PC-9 (cell line): ENCODE results near the gene SMPD3. TPM values are rescaled to one million over a fixed set of nuclear protein-coding genes. Genes with fewer than 3 reads are reported as not detected.

Experiments
- BruUV-seq: library from RNA; stranded (reverse); fragments of 400-500 nt; replicated peaks from 2 replicates; lab custom pipeline; 2021; lab: Mats Ljungman, UMichigan
- CTCF ChIA-PET: fragments of 300-600 bp; sonication (Branson Sonifier 250); formaldehyde crosslinking; loops from one replicate; lab custom pipeline; 2022; ENCODE audit warnings: antibody characterized with exemption; lab: Charles Lee
- POLR2A ChIA-PET: fragments of 300-600 bp; sonication (Branson Sonifier 250); formaldehyde crosslinking; loops from one replicate; lab custom pipeline; 2022; ENCODE audit warnings: antibody characterized with exemption; ENCODE audit not compliant: unreplicated experiment; lab: Charles Lee
- DNase-seq, 2 experiments: peaks; one replicate each; pipeline versions ENCODE4 v3.0.0 to v3.0.0-alpha.2; 2015 to 2022; ENCODE audit warnings: mixed read lengths in 1 of 2
- H2AFZ ChIP-seq: fragments of 200-600 bp; sonication (generic); 2 replicates; pipeline ENCODE4 v1.8.1; 2017; ENCODE audit warnings: antibody characterized with exemption
- H3F3A ChIP-seq: fragments of 200-600 bp; sonication (generic); 2 replicates; pipeline ENCODE4 v1.8.1; 2017; ENCODE audit warnings: antibody characterized with exemption, mild to moderate bottlenecking, low read depth; ENCODE audit not compliant: insufficient read depth
- H3K27ac ChIP-seq: fragments of 200-600 bp; sonication (generic); 2 replicates; pipeline ENCODE4 v1.6.1; 2016; ENCODE audit warnings: mixed run types
- H3K27me3 ChIP-seq: fragments of 200-600 bp; sonication (generic); 2 replicates; pipeline ENCODE4 v1.6.1; 2016; ENCODE audit warnings: low read depth, mixed run types; ENCODE audit not compliant: insufficient read depth
- H3K36me3 ChIP-seq: fragments of 200-600 bp; sonication (generic); 2 replicates; pipeline ENCODE4 v1.6.1; 2016; ENCODE audit warnings: low read depth, mixed run types
- H3K4me1 ChIP-seq: fragments of 200-600 bp; sonication (generic); replicated peaks from 2 replicates; pipeline ENCODE4 v1.6.1; 2016; ENCODE audit warnings: mixed run types; ENCODE audit not compliant: insufficient read depth
- H3K4me2 ChIP-seq: fragments of 200-600 bp; sonication (generic); 2 replicates; pipeline ENCODE4 v1.6.1; 2017; ENCODE audit warnings: mixed run types
- H3K4me3 ChIP-seq: fragments of 200-600 bp; sonication (generic); 2 replicates; pipeline ENCODE4 v1.6.1; 2016; ENCODE audit warnings: mixed run types
- H3K79me2 ChIP-seq: fragments of 200-600 bp; sonication (generic); 2 replicates; pipeline ENCODE4 v1.6.1; 2017; ENCODE audit warnings: low read depth, mixed run types
- H3K9me2 ChIP-seq: fragments of 200-600 bp; sonication (generic); 2 replicates; pipeline ENCODE4 v1.8.1; 2017; ENCODE audit warnings: mild to moderate bottlenecking; ENCODE audit not compliant: insufficient read depth
- H3K9me3 ChIP-seq: fragments of 200-600 bp; sonication (generic); 2 replicates; pipeline ENCODE4 v1.8.1; 2016; ENCODE audit warnings: low read depth; ENCODE audit not compliant: insufficient read depth
- H4K20me1 ChIP-seq: fragments of 200-600 bp; sonication (generic); 2 replicates; pipeline ENCODE4 v1.8.1; 2017; ENCODE audit not compliant: insufficient read depth
- EZH2 ChIP-seq: fragments of 200-600 bp; sonication (generic); IDR thresholded peaks from 2 replicates; pipeline ENCODE4 v1.8.0; 2017; ENCODE audit warnings: antibody characterized with exemption, low read depth
- intact Hi-C: fragments of 100-400 bp; cut with micrococcal nuclease; formaldehyde crosslinking; loops from one replicate; pipeline ENCODE4 v1.10.0; 2022; ENCODE audit not compliant: unreplicated experiment
- total RNA-seq: library from RNA; stranded (reverse); gene quantifications from 2 replicates; pipeline ENCODE4 v1.2.3, GENCODE V29; 2021
- TF ChIP-seq, protein P1 (sequence below): fragments of 200-600 bp; sonication (generic); conservative IDR thresholded peaks from 2 replicates; pipeline ENCODE4 v1.6.1; 2017; ENCODE audit warnings: mixed run types, antibody characterized with exemption, mild to moderate bottlenecking, moderate library complexity

Gene SMPD3
- total RNA-seq, 1 experiment from 2014 or later, result 0.94 TPM

DNA sequence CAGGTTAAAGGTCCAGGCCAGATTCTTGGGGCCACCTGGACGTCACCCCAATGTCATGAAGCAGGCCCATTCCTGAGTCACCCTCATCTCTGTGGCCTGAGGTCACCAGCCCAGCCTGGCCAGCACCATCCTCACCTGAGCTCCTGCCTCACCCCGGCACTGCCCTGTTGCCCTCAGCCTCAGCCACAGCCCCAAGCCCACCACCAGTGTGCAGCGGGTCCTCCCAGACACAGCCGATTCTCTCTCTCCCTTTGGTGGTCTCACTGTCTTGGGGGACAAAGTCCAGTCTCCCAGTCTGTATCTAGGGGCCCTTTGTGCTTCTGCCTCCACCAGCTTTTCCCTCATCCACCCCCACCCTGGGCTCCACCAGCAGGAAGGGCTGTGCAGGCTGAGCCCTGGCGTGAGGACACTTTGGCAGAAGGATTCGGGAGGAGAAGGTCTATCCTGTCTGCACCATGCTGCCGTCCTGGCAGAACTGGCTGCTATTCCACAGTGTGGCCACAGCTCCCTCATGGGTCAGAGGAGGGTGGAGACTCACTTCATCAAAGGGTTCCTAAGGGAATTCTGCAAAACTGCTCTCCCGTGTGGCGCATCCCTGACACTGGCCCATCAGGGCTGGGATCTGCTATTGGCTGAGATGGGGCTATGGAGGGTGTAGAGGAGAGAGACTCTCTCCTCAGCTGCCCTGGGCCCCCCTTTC is 73.2 kb downstream of the SMPD3 start:
- H3K4me2 ChIP-seq, result no peak overlapping the region
- no peaks in the 10 kb centered on the region for H3K9me2 ChIP-seq
- no peak overlapping the region for H3K27ac ChIP-seq
- ChIA-PET POLR2A (no interaction called here), CTCF (no interaction called here)
- H3K36me3 ChIP-seq, result no peaks in the 10 kb centered on the region
- no peak overlapping the region for H3K4me3 ChIP-seq
- no peaks in the 10 kb centered on the region for H3K79me2 ChIP-seq
- H3K9me3 ChIP-seq, result no peaks in the 10 kb centered on the region
- H4K20me1 ChIP-seq, result no peaks in the 10 kb centered on the region
- no peak for DNase-seq
- no peaks in the 10 kb centered on the region for H3F3A ChIP-seq
- no peak overlapping the region for H2AFZ ChIP-seq
- intact Hi-C loops, result no loop called here
- BruUV-seq, result no TSS peak
- H3K27me3 ChIP-seq, result no peaks in the 10 kb centered on the region
- H3K4me1 ChIP-seq, result peaks cover 7% of the 10 kb centered on the region; the same call in 1 of the 2 replicates
- TF ChIP-seq, protein P1, sequence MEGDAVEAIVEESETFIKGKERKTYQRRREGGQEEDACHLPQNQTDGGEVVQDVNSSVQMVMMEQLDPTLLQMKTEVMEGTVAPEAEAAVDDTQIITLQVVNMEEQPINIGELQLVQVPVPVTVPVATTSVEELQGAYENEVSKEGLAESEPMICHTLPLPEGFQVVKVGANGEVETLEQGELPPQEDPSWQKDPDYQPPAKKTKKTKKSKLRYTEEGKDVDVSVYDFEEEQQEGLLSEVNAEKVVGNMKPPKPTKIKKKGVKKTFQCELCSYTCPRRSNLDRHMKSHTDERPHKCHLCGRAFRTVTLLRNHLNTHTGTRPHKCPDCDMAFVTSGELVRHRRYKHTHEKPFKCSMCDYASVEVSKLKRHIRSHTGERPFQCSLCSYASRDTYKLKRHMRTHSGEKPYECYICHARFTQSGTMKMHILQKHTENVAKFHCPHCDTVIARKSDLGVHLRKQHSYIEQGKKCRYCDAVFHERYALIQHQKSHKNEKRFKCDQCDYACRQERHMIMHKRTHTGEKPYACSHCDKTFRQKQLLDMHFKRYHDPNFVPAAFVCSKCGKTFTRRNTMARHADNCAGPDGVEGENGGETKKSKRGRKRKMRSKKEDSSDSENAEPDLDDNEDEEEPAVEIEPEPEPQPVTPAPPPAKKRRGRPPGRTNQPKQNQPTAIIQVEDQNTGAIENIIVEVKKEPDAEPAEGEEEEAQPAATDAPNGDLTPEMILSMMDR, result no peak

DNA sequence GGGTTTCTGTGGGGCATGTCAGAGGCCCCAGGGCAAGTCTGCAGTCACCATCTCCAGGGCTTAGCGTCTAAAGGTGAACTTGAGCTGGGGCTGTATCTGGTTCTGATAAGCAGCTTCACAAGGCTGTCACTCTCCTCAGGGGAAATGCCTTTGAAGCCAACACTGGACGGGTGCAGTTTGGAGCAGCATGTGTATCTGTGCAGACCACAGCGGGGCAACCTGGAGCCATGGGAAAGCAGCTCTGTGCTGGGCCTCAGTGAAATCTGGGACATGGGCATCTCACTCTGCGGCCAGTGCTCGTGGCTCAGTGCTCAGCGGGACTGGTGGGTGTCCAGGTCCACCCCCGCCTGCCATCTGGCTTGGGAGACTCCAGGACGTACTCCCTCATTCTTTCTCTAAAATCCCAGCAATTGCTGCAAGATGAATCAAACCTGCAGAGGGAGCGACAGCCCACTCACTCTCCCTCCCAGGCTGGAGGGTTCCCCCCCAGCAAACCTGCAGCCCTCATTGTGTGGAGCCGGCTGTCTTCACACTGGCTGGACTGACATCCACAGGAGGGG is 74.0 kb downstream of the SMPD3 start:
- no peak overlapping the region for H2AFZ ChIP-seq
- H3K4me3 ChIP-seq, result no peak overlapping the region
- ChIA-PET CTCF (no interaction called here), POLR2A (no interaction called here)
- H3K79me2 ChIP-seq, result no peaks in the 10 kb centered on the region
- H3K27ac ChIP-seq, result no peak overlapping the region
- no peaks in the 10 kb centered on the region for H3K9me3 ChIP-seq
- no peak overlapping the region for H3K4me2 ChIP-seq
- no peak for TF ChIP-seq EZH2
- TF ChIP-seq, protein P1, result no peak
- H3K4me1 ChIP-seq, result peaks cover 7% of the 10 kb centered on the region; the same call in 1 of the 2 replicates
- no TSS peak for BruUV-seq
- no peak for DNase-seq
- H3K36me3 ChIP-seq, result no peaks in the 10 kb centered on the region
- no peaks in the 10 kb centered on the region for H4K20me1 ChIP-seq
- intact Hi-C loops, result no loop called here
- H3K27me3 ChIP-seq, result no peaks in the 10 kb centered on the region
- no peaks in the 10 kb centered on the region for H3K9me2 ChIP-seq
- no peaks in the 10 kb centered on the region for H3F3A ChIP-seq

DNA sequence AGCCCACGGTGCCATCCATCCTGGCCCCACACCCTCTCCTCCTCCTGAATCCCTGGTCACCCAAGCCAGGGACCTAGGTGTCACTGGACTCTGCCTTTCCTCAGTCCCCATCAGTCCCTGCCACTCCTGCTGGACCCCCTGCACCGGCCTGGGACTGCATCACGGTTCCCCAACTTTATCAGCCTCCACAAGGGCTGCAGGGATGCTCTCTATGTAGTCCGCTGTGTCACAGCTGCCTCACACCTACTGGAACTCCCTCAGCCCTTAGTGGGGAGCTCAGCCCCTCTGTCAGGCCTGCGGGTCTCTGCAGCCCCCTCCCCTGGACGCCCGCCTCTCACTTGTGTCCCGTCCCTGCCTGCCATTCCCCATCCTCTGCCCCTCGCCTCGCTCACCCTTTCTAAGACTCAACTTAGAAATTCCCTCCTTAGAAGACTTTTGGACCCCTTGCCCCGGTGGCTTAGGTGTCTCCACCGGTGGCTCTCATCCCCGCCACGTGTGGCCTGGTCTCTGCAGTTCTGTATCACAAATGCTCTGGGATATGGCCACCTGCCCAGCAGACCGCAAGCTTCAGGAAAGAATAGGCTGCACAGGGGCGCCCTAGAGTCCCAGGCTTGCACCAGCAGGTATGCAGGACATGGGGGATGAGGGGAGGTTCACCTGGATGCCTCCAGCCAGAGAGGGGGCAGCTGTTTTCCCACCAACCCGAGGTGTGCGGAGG is 74.6 kb downstream of the SMPD3 start:
- H3K36me3 ChIP-seq, result no peaks in the 10 kb centered on the region
- POLR2A ChIA-PET, result no interaction called here
- DNase-seq, result no peak
- H3K9me3 ChIP-seq, result no peaks in the 10 kb centered on the region
- H3K4me1 ChIP-seq, result peaks cover 7% of the 10 kb centered on the region; the same call in 1 of the 2 replicates
- H2AFZ ChIP-seq, result no peak overlapping the region
- no TSS peak for BruUV-seq
- no peaks in the 10 kb centered on the region for H4K20me1 ChIP-seq
- no peaks in the 10 kb centered on the region for H3K27me3 ChIP-seq
- CTCF ChIA-PET, result no interaction called here
- TF ChIP-seq, protein P1, result no peak
- no peak for TF ChIP-seq EZH2
- H3F3A ChIP-seq, result no peaks in the 10 kb centered on the region
- intact Hi-C loops, result no loop called here
- no peak overlapping the region for H3K4me3 ChIP-seq
- H3K79me2 ChIP-seq, result no peaks in the 10 kb centered on the region
- H3K4me2 ChIP-seq, result no peak overlapping the region
- H3K9me2 ChIP-seq, result no peaks in the 10 kb centered on the region
- H3K27ac ChIP-seq, result no peak overlapping the region
